Astrocyte (in vitro differentiated cells and primary cell): ENCODE results near the gene PHLDA2. TPM values are rescaled to one million over a fixed set of nuclear protein-coding genes. Genes with fewer than 3 reads are reported as not detected.

ENCODE experiments used
- DNase-seq: peaks from one replicate; pipeline ENCODE4 v3.0.0-alpha.2; 2010; ENCODE audit warnings: low read depth
- FAIRE-seq: peaks from 2 replicates; lab custom pipeline; 2011; peaks lifted over from hg19 to GRCh38; lab: Jason Lieb, UNC
- H2AFZ ChIP-seq: 2 replicates; pipeline ENCODE4 v1.6.0; 2012; ENCODE audit warnings: low read depth, low read length, inconsistent platforms
- H3K27ac ChIP-seq: 2 replicates; pipeline ENCODE4 v1.5.1; 2011; ENCODE audit warnings: low read depth, low read length, inconsistent platforms
- H3K27me3 ChIP-seq: 2 replicates; pipeline ENCODE4 v1.6.0; 2011; ENCODE audit warnings: low read length, inconsistent platforms; ENCODE audit not compliant: insufficient read depth
- H3K36me3 ChIP-seq: 2 replicates; pipeline ENCODE4 v1.5.1; 2011; ENCODE audit warnings: low read length, inconsistent platforms; ENCODE audit not compliant: insufficient read depth
- H3K4me1 ChIP-seq: 2 replicates; pipeline ENCODE4 v1.5.1; 2011; ENCODE audit warnings: low read length, inconsistent platforms; ENCODE audit not compliant: insufficient read depth
- H3K4me2 ChIP-seq: 2 replicates; pipeline ENCODE4 v1.6.0; 2012; ENCODE audit warnings: low read length, inconsistent platforms
- H3K4me3 ChIP-seq: 2 replicates; pipeline ENCODE4 v1.5.1; 2011; ENCODE audit warnings: low read depth, mild to moderate bottlenecking, low read length, inconsistent platforms; ENCODE audit not compliant: insufficient read depth
- H3K79me2 ChIP-seq: 2 replicates; pipeline ENCODE4 v1.6.0; 2012; ENCODE audit warnings: mild to moderate bottlenecking, low read length, inconsistent platforms; ENCODE audit not compliant: insufficient read depth
- H3K9ac ChIP-seq: 2 replicates; pipeline ENCODE4 v1.6.0; 2012; ENCODE audit warnings: mild to moderate bottlenecking, low read length, inconsistent platforms
- H3K9me3 ChIP-seq: 2 replicates; pipeline ENCODE4 v1.5.1; 2012; ENCODE audit warnings: low read depth, mild to moderate bottlenecking, low read length, inconsistent platforms; ENCODE audit not compliant: insufficient read depth
- H4K20me1 ChIP-seq: 2 replicates; pipeline ENCODE4 v1.6.0; 2012; ENCODE audit warnings: low read length, inconsistent platforms; ENCODE audit not compliant: insufficient read depth
- H3K27ac Mint-ChIP-seq: one replicate; pipeline ENCODE4 v1.8.0; 2021; ENCODE audit warnings: mild to moderate bottlenecking, mixed read lengths; ENCODE audit not compliant: unreplicated experiment
- H3K27me3 Mint-ChIP-seq: one replicate; pipeline ENCODE4 v1.8.0; 2021; ENCODE audit warnings: low read depth, mixed read lengths; ENCODE audit not compliant: unreplicated experiment
- H3K36me3 Mint-ChIP-seq: one replicate; pipeline ENCODE4 v1.8.0; 2021; ENCODE audit warnings: low read depth, mixed read lengths; ENCODE audit not compliant: unreplicated experiment
- H3K4me1 Mint-ChIP-seq: one replicate; pipeline ENCODE4 v1.8.0; 2021; ENCODE audit warnings: low read depth, mixed read lengths; ENCODE audit not compliant: unreplicated experiment
- H3K4me3 Mint-ChIP-seq: one replicate; pipeline ENCODE4 v1.8.0; 2021; ENCODE audit warnings: mild to moderate bottlenecking, moderate library complexity, mixed read lengths; ENCODE audit not compliant: unreplicated experiment
- H3K9me3 Mint-ChIP-seq: one replicate; pipeline ENCODE4 v1.8.0; 2021; ENCODE audit warnings: mild to moderate bottlenecking, mixed read lengths; ENCODE audit not compliant: unreplicated experiment
- EZH2 ChIP-seq: IDR thresholded peaks from 2 replicates; pipeline ENCODE4 v1.6.1; 2012; ENCODE audit warnings: mild to moderate bottlenecking, low read length, inconsistent platforms; ENCODE audit not compliant: insufficient read depth
- total RNA-seq: library from RNA; stranded (reverse); gene quantifications from 2 replicates; pipeline ENCODE4 v1.2.1, GENCODE V29; 2021
- TF ChIP-seq, protein P1 (sequence below): IDR thresholded peaks from 2 replicates; pipeline ENCODE4 v1.5.1; 2011; ENCODE audit warnings: low read depth, mild to moderate bottlenecking, inconsistent platforms, low read length, moderate library complexity; ENCODE audit not compliant: insufficient read depth

The PHLDA2 gene
- total RNA-seq, 1 donor from 2014 or later: 78.8 TPM

DNA sequence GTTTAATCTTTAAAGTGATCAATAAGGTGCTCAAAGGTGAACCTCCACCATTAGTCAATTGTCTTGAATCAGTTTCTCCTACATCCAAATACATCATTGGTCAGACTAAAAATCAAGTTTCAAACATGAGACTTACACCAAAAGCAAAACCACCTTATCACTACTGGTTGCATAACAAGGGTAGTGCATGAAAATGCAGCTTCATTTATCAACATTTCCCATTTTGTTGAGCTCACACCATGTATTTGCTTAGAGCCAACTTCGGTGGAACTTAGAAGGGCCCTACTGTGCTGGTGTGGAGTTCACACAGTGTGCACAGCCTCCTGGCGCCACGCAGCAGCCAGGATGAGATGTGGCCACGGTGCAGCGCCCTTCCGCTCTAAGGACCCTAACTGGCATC, 23.1 kb upstream of the PHLDA2 start:
- Mint-ChIP-seq H3K4me1 (peaks cover 63% of the 10 kb centered on the region), H3K36me3 (peaks cover 25% of the 10 kb centered on the region), H3K9me3 (no peaks in the 10 kb centered on the region), H3K27me3 (no peaks in the 10 kb centered on the region), H3K4me3 (peak overlapping the region; percentile 55), H3K27ac (peak overlapping the region; percentile 91)
- peak overlapping the region; percentile 75 for H3K4me2 ChIP-seq
- H3K4me3 ChIP-seq: no peak overlapping the region
- no peaks in the 10 kb centered on the region for H3K9me3 ChIP-seq
- peaks cover 46% of the 10 kb centered on the region for H3K79me2 ChIP-seq
- peaks cover 65% of the 10 kb centered on the region for H3K36me3 ChIP-seq
- peak overlapping the region; percentile 78 for H3K27ac ChIP-seq
- H3K4me1 ChIP-seq: peaks cover 44% of the 10 kb centered on the region
- DNase-seq: no peak
- peaks cover 6% of the 10 kb centered on the region for H4K20me1 ChIP-seq
- H3K27me3 ChIP-seq: no peaks in the 10 kb centered on the region
- no peak for TF ChIP-seq EZH2
- TF ChIP-seq, protein P1, sequence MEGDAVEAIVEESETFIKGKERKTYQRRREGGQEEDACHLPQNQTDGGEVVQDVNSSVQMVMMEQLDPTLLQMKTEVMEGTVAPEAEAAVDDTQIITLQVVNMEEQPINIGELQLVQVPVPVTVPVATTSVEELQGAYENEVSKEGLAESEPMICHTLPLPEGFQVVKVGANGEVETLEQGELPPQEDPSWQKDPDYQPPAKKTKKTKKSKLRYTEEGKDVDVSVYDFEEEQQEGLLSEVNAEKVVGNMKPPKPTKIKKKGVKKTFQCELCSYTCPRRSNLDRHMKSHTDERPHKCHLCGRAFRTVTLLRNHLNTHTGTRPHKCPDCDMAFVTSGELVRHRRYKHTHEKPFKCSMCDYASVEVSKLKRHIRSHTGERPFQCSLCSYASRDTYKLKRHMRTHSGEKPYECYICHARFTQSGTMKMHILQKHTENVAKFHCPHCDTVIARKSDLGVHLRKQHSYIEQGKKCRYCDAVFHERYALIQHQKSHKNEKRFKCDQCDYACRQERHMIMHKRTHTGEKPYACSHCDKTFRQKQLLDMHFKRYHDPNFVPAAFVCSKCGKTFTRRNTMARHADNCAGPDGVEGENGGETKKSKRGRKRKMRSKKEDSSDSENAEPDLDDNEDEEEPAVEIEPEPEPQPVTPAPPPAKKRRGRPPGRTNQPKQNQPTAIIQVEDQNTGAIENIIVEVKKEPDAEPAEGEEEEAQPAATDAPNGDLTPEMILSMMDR: no peak
- FAIRE-seq: no peak
- H2AFZ ChIP-seq: no peak overlapping the region
- no peak overlapping the region for H3K9ac ChIP-seq

DNA sequence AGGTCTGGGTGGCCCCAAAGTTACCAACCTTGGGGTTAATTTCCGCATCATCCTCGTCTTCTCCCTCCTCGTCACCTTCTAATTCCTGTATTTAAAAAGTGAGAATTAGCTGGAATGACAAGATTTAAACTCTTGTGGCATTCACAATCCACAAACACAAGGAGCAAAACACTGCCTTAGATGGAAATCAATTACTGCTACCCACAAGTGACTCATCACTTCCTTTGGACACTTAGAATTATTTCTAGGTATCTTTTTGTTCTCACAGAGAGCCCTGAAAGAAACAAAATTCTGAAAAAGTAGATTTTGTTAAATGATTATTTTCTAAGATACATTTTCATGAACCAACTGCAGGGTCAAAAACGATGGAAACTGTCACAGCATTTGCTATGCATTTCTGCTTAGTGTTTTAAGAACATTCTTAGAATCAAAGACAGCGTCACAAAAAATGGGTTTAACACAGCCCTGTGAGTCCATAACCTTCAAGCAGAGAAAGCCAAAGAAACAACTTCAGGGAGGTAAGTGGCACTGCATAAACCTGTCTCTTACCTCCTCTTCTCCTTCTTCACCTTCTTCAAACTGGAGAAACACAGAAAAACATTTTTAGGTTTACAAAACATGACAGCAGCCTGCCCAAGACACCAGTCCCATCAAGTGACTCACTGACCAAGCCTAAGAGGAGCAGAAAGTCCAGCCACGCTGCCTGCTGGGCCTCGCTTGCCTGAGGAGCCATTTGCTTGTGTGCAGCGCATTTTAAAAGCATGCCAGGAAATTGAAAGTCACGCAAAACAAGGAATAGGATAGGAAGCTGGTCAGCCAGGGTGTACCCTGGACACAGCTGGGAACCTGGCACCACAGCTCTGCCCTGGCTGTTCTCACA, 22.3 kb upstream of the PHLDA2 start:
- peak; percentile 66 for FAIRE-seq
- Histone ChIP-seq H3K79me2 (peaks cover 46% of the 10 kb centered on the region), H3K9me3 (no peaks in the 10 kb centered on the region), H3K9ac (peak overlapping the region; percentile 48), H3K27me3 (no peaks in the 10 kb centered on the region), H3K4me2 (peak overlapping the region; percentile 75), H3K4me3 (peak overlapping the region; percentile 11), H3K36me3 (peaks cover 62% of the 10 kb centered on the region), H3K27ac (peak overlapping the region; percentile 78), H2AFZ (no peak overlapping the region), H3K4me1 (peaks cover 48% of the 10 kb centered on the region), H4K20me1 (peaks cover 4% of the 10 kb centered on the region)
- H3K36me3 Mint-ChIP-seq: peaks cover 32% of the 10 kb centered on the region
- peaks cover 71% of the 10 kb centered on the region for H3K4me1 Mint-ChIP-seq
- no peak for TF ChIP-seq EZH2
- TF ChIP-seq, protein P1: no peak
- no peaks in the 10 kb centered on the region for H3K27me3 Mint-ChIP-seq
- peak; percentile 76 for DNase-seq
- H3K9me3 Mint-ChIP-seq: no peaks in the 10 kb centered on the region
- H3K4me3 Mint-ChIP-seq: peak overlapping the region; percentile 74
- H3K27ac Mint-ChIP-seq: peak overlapping the region; percentile 90

DNA sequence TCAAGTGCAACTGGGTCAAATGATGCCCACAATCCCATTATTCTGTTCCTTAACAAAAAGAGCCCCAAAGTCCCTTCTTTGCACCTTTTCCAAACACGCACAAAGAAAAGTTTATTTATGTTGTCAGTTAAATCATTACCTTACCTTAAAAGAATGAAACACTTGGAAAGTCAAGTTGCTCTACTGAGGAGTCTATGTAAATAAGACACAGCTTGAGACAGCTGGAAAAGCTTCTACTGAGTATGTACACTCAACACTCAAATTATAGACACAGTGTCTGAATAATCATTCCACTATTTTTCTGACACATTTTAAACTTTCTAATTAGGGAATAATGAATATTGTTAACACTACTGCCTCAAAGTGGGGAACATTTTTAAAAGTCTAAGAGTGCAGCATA, 21.6 kb upstream of the PHLDA2 start:
- H3K36me3 Mint-ChIP-seq: peaks cover 33% of the 10 kb centered on the region
- H3K9me3 ChIP-seq: no peaks in the 10 kb centered on the region

More for the DNA sequence above, 21.6 kb upstream of the PHLDA2 start:
- FAIRE-seq (no peak), DNase-seq (peak; percentile 55)
- H3K4me2 ChIP-seq: peak overlapping the region; percentile 75
- no peak overlapping the region for H2AFZ ChIP-seq
- peaks cover 56% of the 10 kb centered on the region for H3K36me3 ChIP-seq
- no peaks in the 10 kb centered on the region for H3K27me3 Mint-ChIP-seq
- no peaks in the 10 kb centered on the region for H3K27me3 ChIP-seq
- no peak overlapping the region for H3K9ac ChIP-seq
- no peaks in the 10 kb centered on the region for H3K9me3 Mint-ChIP-seq
- H3K27ac ChIP-seq: peak overlapping the region; percentile 78
- H4K20me1 ChIP-seq: peaks cover 6% of the 10 kb centered on the region
- H3K4me3 Mint-ChIP-seq: peak overlapping the region; percentile 74
- H3K4me1 Mint-ChIP-seq: peaks cover 73% of the 10 kb centered on the region
- peaks cover 55% of the 10 kb centered on the region for H3K4me1 ChIP-seq
- TF ChIP-seq EZH2: no peak
- TF ChIP-seq, protein P1: no peak
- peaks cover 43% of the 10 kb centered on the region for H3K79me2 ChIP-seq
- H3K27ac Mint-ChIP-seq: peak overlapping the region; percentile 90
- peak overlapping the region; percentile 11 for H3K4me3 ChIP-seq
